Breast epithelium (tissue), 3 donors: Measurements from ENCODE around the gene XYLT1.
A peak's percentile ranks its signal among the peaks of the same experiment; 100 is the strongest.

Source experiments
- CTCF ChIP-seq, 3 donors: fragments of 450-650 bp; IDR thresholded peaks; one replicate each; pipeline ENCODE4 v1.5.1; 2016 to 2017; ENCODE audit warnings: antibody characterized with exemption in 3 of 3, mild to moderate bottlenecking in 3 of 3, moderate library complexity in 3 of 3
- POLR2A ChIP-seq: fragments of 450-650 bp; IDR thresholded peaks from one replicate; pipeline ENCODE4 v1.6.1; 2016; ENCODE audit warnings: antibody characterized with exemption, mild to moderate bottlenecking, moderate library complexity
- POLR2AphosphoS5 ChIP-seq, 3 donors: sonication (generic); formaldehyde crosslinking; IDR thresholded peaks; one replicate each; pipeline ENCODE4 v1.6.1; 2017; ENCODE audit warnings: antibody characterized with exemption in 3 of 3

- TF ChIP-seq CTCF (IDR thresholded peaks at IDR 0.05), result no peak
- TF ChIP-seq POLR2AphosphoS5 (IDR thresholded peaks at IDR 0.05), result peak in 2 of 3 donors; percentile 47 to 77
- no peak for TF ChIP-seq POLR2A
Observed at GRCh38 chr16:17404941-17405689, 65.6 kb downstream of the XYLT1 start.
